ENCODE results near the gene BAIAP2. TPM values are rescaled to one million over a fixed set of nuclear protein-coding genes. Genes with fewer than 3 reads are reported as not detected.

The BAIAP2 gene
- total and polyA plus RNA-seq, 2 of the 13 experiments (the other 11 are each of a cell fraction or from before 2014, with no cell fraction given): 22.5 to 24.0 TPM

- TF ChIP-seq HINFP (CRISPR knock-in tag; IDR thresholded peaks at IDR 0.05; ENCODE audit: low read depth) (peak; percentile 92), ZBTB39 (CRISPR knock-in tag; IDR thresholded peaks at IDR 0.05) (peak; percentile 81), ZNF768 (CRISPR knock-in tag; IDR thresholded peaks at IDR 0.05) (peak; percentile 79), HNF4A (CRISPR knock-in tag; IDR thresholded peaks at IDR 0.05) (peak; percentile 83), MTF2 (CRISPR knock-in tag; IDR thresholded peaks at IDR 0.05; ENCODE audit: borderline replicate concordance) (peak; percentile 64), ZBTB4 (CRISPR knock-in tag; IDR thresholded peaks at IDR 0.05; ENCODE audit: borderline replicate concordance) (peak; percentile 63; the same call in 1 of the 2 replicates), MYC (CRISPR knock-in tag; IDR thresholded peaks at IDR 0.05; ENCODE audit: borderline replicate concordance) (no peak; the same call in 1 of the 2 replicates), POLR2AphosphoS2 (IDR thresholded peaks at IDR 0.05; ENCODE audit: low read depth, low read length) (no peak)
Measured at GRCh38 chr17:81165246-81166032, 130.5 kb downstream of the BAIAP2 start, which contains the start of gene PVALEF (continued).
